ENCODE results near the gene MCRIP2.

MCRIP2 gene

GRCh38 chr16:608019-608418, 33.6 kb upstream of the MCRIP2 start:
- no peak overlapping the region for H3K9ac ChIP-seq (ENCODE audit: low read depth, low read length)
- H3K36me3 ChIP-seq (ENCODE audit: insufficient read depth, low read length), result no peaks in the 10 kb centered on the region
- 0 out of 2 replicates have a peak, but pooled peaks cover 3% of the 10 kb centered on the region for H3K4me1 ChIP-seq (ENCODE audit: insufficient read depth, low read length)
- no peaks in the 10 kb centered on the region; the same call in 1 of the 2 replicates for H3K9me3 ChIP-seq (ENCODE audit: control insufficient read depth, insufficient read depth, low read length)

- no peaks in the 10 kb centered on the region; the same call in 1 of the 2 replicates for H3K9me3 ChIP-seq (ENCODE audit: control insufficient read depth, insufficient read depth, low read length)
- H3K9ac ChIP-seq (ENCODE audit: low read depth, low read length), result no peak overlapping the region
- no peaks in the 10 kb centered on the region for H3K36me3 ChIP-seq (ENCODE audit: insufficient read depth, low read length)
- H3K4me1 ChIP-seq (ENCODE audit: insufficient read depth, low read length), result 0 out of 2 replicates have a peak, but pooled peaks cover 3% of the 10 kb centered on the region
Observed at GRCh38 chr16:609316-609715, 32.3 kb upstream of the MCRIP2 start.

- no peak overlapping the region for H3K9ac ChIP-seq (ENCODE audit: low read depth, low read length)
- H3K9me3 ChIP-seq (ENCODE audit: control insufficient read depth, insufficient read depth, low read length), result no peaks in the 10 kb centered on the region; the same call in 1 of the 2 replicates
- no peaks in the 10 kb centered on the region for H3K36me3 ChIP-seq (ENCODE audit: insufficient read depth, low read length)
- 0 out of 2 replicates have a peak, but pooled peaks cover 3% of the 10 kb centered on the region for H3K4me1 ChIP-seq (ENCODE audit: insufficient read depth, low read length)
Observed at GRCh38 chr16:609984-610383, 31.6 kb upstream of the MCRIP2 start.

GRCh38 chr16:610513-611381, 30.9 kb upstream of the MCRIP2 start:
- no peaks in the 10 kb centered on the region for H3K9me3 ChIP-seq (ENCODE audit: control insufficient read depth, insufficient read depth, low read length)
- H3K36me3 ChIP-seq (ENCODE audit: insufficient read depth, low read length), result no peaks in the 10 kb centered on the region
- H3K4me1 ChIP-seq (ENCODE audit: insufficient read depth, low read length), result 0 out of 2 replicates have a peak, but pooled peaks cover 3% of the 10 kb centered on the region
- H3K9ac ChIP-seq (ENCODE audit: low read depth, low read length), result no peak overlapping the region

- 0 out of 2 replicates have a peak, but pooled peaks cover 3% of the 10 kb centered on the region for H3K4me1 ChIP-seq (ENCODE audit: insufficient read depth, low read length)
- no peak overlapping the region for H3K9ac ChIP-seq (ENCODE audit: low read depth, low read length)
- H3K9me3 ChIP-seq (ENCODE audit: control insufficient read depth, insufficient read depth, low read length), result no peaks in the 10 kb centered on the region
- no peaks in the 10 kb centered on the region for H3K36me3 ChIP-seq (ENCODE audit: insufficient read depth, low read length)
Observed at GRCh38 chr16:615122-615521, 26.5 kb upstream of the MCRIP2 start.

GRCh38 chr16:616733-617586, 24.7 kb upstream of the MCRIP2 start:
- peaks cover 4% of the 10 kb centered on the region; the same call in 1 of the 2 replicates for H3K4me1 ChIP-seq (ENCODE audit: insufficient read depth, low read length)
- H3K9ac ChIP-seq (ENCODE audit: low read depth, low read length), result no peak overlapping the region
- H3K9me3 ChIP-seq (ENCODE audit: control insufficient read depth, insufficient read depth, low read length), result no peaks in the 10 kb centered on the region
- H3K36me3 ChIP-seq (ENCODE audit: insufficient read depth, low read length), result no peaks in the 10 kb centered on the region

GRCh38 chr16:617855-618254, 23.8 kb upstream of the MCRIP2 start:
- Histone ChIP-seq H3K9ac (ENCODE audit: low read depth, low read length) (no peak overlapping the region), H3K36me3 (ENCODE audit: insufficient read depth, low read length) (no peaks in the 10 kb centered on the region), H3K4me1 (ENCODE audit: insufficient read depth, low read length) (peaks cover 7% of the 10 kb centered on the region; the same call in 1 of the 2 replicates), H3K9me3 (ENCODE audit: control insufficient read depth, insufficient read depth, low read length) (no peaks in the 10 kb centered on the region)

GRCh38 chr16:619476-620100, 22.0 kb upstream of the MCRIP2 start:
- Histone ChIP-seq H3K9ac (ENCODE audit: low read depth, low read length) (no peak overlapping the region), H3K4me1 (ENCODE audit: insufficient read depth, low read length) (peaks cover 11% of the 10 kb centered on the region; the same call in 1 of the 2 replicates), H3K9me3 (ENCODE audit: control insufficient read depth, insufficient read depth, low read length) (no peaks in the 10 kb centered on the region), H3K36me3 (ENCODE audit: insufficient read depth, low read length) (no peaks in the 10 kb centered on the region)

GRCh38 chr16:620700-621525, 20.7 kb upstream of the MCRIP2 start:
- no peak overlapping the region for H3K9ac ChIP-seq (ENCODE audit: low read depth, low read length)
- no peaks in the 10 kb centered on the region for H3K36me3 ChIP-seq (ENCODE audit: insufficient read depth, low read length)
- peaks cover 11% of the 10 kb centered on the region; the same call in 1 of the 2 replicates for H3K4me1 ChIP-seq (ENCODE audit: insufficient read depth, low read length)
- H3K9me3 ChIP-seq (ENCODE audit: control insufficient read depth, insufficient read depth, low read length), result no peaks in the 10 kb centered on the region

- Histone ChIP-seq H3K9ac (ENCODE audit: low read depth, low read length) (no peak overlapping the region), H3K9me3 (ENCODE audit: control insufficient read depth, insufficient read depth, low read length) (no peaks in the 10 kb centered on the region), H3K36me3 (ENCODE audit: insufficient read depth, low read length) (no peaks in the 10 kb centered on the region), H3K4me1 (ENCODE audit: insufficient read depth, low read length) (peaks cover 11% of the 10 kb centered on the region; the same call in 1 of the 2 replicates)
Observed at GRCh38 chr16:621526-622105, 20.0 kb upstream of the MCRIP2 start.

- H3K36me3 ChIP-seq (ENCODE audit: insufficient read depth, low read length), result no peaks in the 10 kb centered on the region; the same call in 1 of the 2 replicates
- H3K9me3 ChIP-seq (ENCODE audit: control insufficient read depth, insufficient read depth, low read length), result no peaks in the 10 kb centered on the region
- H3K9ac ChIP-seq (ENCODE audit: low read depth, low read length), result no peak overlapping the region; the same call in 1 of the 2 replicates
- H3K4me1 ChIP-seq (ENCODE audit: insufficient read depth, low read length), result peaks cover 11% of the 10 kb centered on the region; the same call in 1 of the 2 replicates
Observed at GRCh38 chr16:622920-623280, 18.7 kb upstream of the MCRIP2 start.

- H3K9me3 ChIP-seq (ENCODE audit: control insufficient read depth, insufficient read depth, low read length), result no peaks in the 10 kb centered on the region
Observed at GRCh38 chr16:624526-625070, 17.0 kb upstream of the MCRIP2 start.

More at GRCh38 chr16:624526-625070, 17.0 kb upstream of the MCRIP2 start:
- Histone ChIP-seq H3K36me3 (ENCODE audit: insufficient read depth, low read length) (no peaks in the 10 kb centered on the region; the same call in 1 of the 2 replicates), H3K9ac (ENCODE audit: low read depth, low read length) (no peak overlapping the region), H3K4me1 (ENCODE audit: insufficient read depth, low read length) (peaks cover 18% of the 10 kb centered on the region; the same call in 1 of the 2 replicates)

Data from ES-I3 (cell line).